Prostate gland (tissue), 2 donors: Measurements from ENCODE around the gene SAMD13.

ENCODE experiments used
- CTCF ChIP-seq, 4 experiments: fragments of 200-600 bp in 2 of 4; fragments of 450-650 bp in 2 of 4; sonication (generic) in 2 of 4; IDR thresholded peaks; 1 replicate in 3 of 4; 2 replicates in 1 of 4; pipeline ENCODE4 v1.5.1; 2016 to 2019; ENCODE audit warnings: antibody characterized with exemption in 4 of 4, mild to moderate bottlenecking in 2 of 4, moderate library complexity in 2 of 4
- POLR2A ChIP-seq: fragments of 450-650 bp; IDR thresholded peaks from one replicate; pipeline ENCODE4 v1.6.1; 2016; ENCODE audit warnings: antibody characterized with exemption, mild to moderate bottlenecking
- POLR2AphosphoS5 ChIP-seq: sonication (generic); formaldehyde crosslinking; IDR thresholded peaks from one replicate; pipeline ENCODE4 v1.6.1; 2017; ENCODE audit warnings: antibody characterized with exemption

GRCh38 chr1:84327830-84328229 lies 26.3 kb downstream of the SAMD13 start:
- TF ChIP-seq CTCF (IDR thresholded peaks at IDR 0.05) (no peak), POLR2AphosphoS5 (no peak), POLR2A (no peak)
